CD14-positive monocyte (primary cell): ENCODE results near the gene LYRM4. TPM values are rescaled to one million over a fixed set of nuclear protein-coding genes. Genes with fewer than 3 reads are reported as not detected.
A peak's percentile ranks its signal among the peaks of the same experiment; 100 is the strongest.

Source experiments
- DNase-seq, 3 donors: peaks; one replicate each; pipeline ENCODE4 v3.0.0-alpha.2; 2011 to 2022
- H2AFZ ChIP-seq: 2 replicates; pipeline ENCODE4 v1.6.0; 2012; ENCODE audit warnings: mild to moderate bottlenecking, low read depth, low read length, inconsistent platforms; ENCODE audit not compliant: insufficient read depth, poor library complexity, severe bottlenecking
- H3K27ac ChIP-seq, 2 donors: 1 replicate in 1 of 2; 2 replicates in 1 of 2; pipeline ENCODE4 v1.5.1; 2012 to 2013; ENCODE audit warnings: low read length in 2 of 2, control low read depth in 1 of 2, inconsistent platforms in 1 of 2, low read depth in 1 of 2, mild to moderate bottlenecking in 1 of 2
- H3K27me3 ChIP-seq, 2 donors: one replicate each; pipeline versions ENCODE4 v1.6.0 to v1.6.1; 2011 to 2013; ENCODE audit warnings: low read length in 2 of 2; ENCODE audit not compliant: control insufficient read depth in 2 of 2, insufficient read depth in 2 of 2
- H3K36me3 ChIP-seq, 2 donors: replicated peaks in 1 of 2; 1 replicate in 1 of 2; 2 replicates in 1 of 2; pipeline versions ENCODE4 v1.5.1 to v1.6.1; 2012 to 2013; ENCODE audit warnings: low read length in 2 of 2, control low read depth in 1 of 2, inconsistent platforms in 1 of 2, mild to moderate bottlenecking in 1 of 2; ENCODE audit not compliant: insufficient read depth in 2 of 2, control insufficient read depth in 1 of 2
- H3K4me1 ChIP-seq, 2 donors: 1 replicate in 1 of 2; 2 replicates in 1 of 2; pipeline versions ENCODE4 v1.5.1 to v1.6.1; 2012 to 2013; ENCODE audit warnings: low read length in 2 of 2, control low read depth in 1 of 2, inconsistent platforms in 1 of 2, mild to moderate bottlenecking in 1 of 2, moderate library complexity in 1 of 2; ENCODE audit not compliant: insufficient read depth in 2 of 2, control insufficient read depth in 1 of 2
- H3K4me2 ChIP-seq: replicated peaks from 2 replicates; pipeline ENCODE3; 2012; ENCODE audit warnings: low read length, moderate library complexity, mild to moderate bottlenecking; ENCODE audit not compliant: poor library complexity, severe bottlenecking; ENCODE audit errors: extremely low read depth
- H3K4me3 ChIP-seq, 3 experiments: fragments of 200-600 bp in 1 of 3; sonication (generic) in 1 of 3; replicated peaks in 1 of 3; 1 replicate in 2 of 3; 2 replicates in 1 of 3; pipeline ENCODE4 v1.5.1; 2011 to 2013; ENCODE audit warnings: low read length in 3 of 3, mild to moderate bottlenecking in 3 of 3, control low read depth in 2 of 3, low read depth in 2 of 3, inconsistent platforms in 1 of 3, moderate library complexity in 1 of 3
- H3K79me2 ChIP-seq: 2 replicates; pipeline ENCODE4 v1.6.0; 2012; ENCODE audit warnings: mild to moderate bottlenecking, control low read depth, inconsistent platforms, low read length, moderate library complexity; ENCODE audit not compliant: insufficient read depth
- H3K9ac ChIP-seq: 2 replicates; pipeline ENCODE4 v1.6.0; 2017; ENCODE audit warnings: low read length, mild to moderate bottlenecking; ENCODE audit not compliant: insufficient read depth, poor library complexity, severe bottlenecking
- H3K9me3 ChIP-seq, 2 donors: replicated peaks in 1 of 2; 1 replicate in 1 of 2; 2 replicates in 1 of 2; pipeline versions ENCODE4 v1.5.1 to v1.6.1; 2012 to 2013; ENCODE audit warnings: low read length in 2 of 2, control low read depth in 1 of 2; ENCODE audit not compliant: control insufficient read depth in 1 of 2, insufficient read depth in 1 of 2
- H4K20me1 ChIP-seq: 2 replicates; pipeline ENCODE4 v1.6.0; 2012; ENCODE audit warnings: mild to moderate bottlenecking, low read length, control low read depth, moderate library complexity; ENCODE audit not compliant: insufficient read depth
- H3K27ac Mint-ChIP-seq, 7 donors: one replicate each; pipeline ENCODE4 v1.8.0; 2020; ENCODE audit warnings: mild to moderate bottlenecking in 7 of 7, mixed read lengths in 7 of 7, moderate library complexity in 6 of 7, inconsistent platforms in 2 of 7
- H3K27me3 Mint-ChIP-seq, 3 donors: one replicate each; pipeline ENCODE4 v1.8.0; 2021 to 2022; ENCODE audit warnings: low read depth in 3 of 3, mild to moderate bottlenecking in 3 of 3, mixed read lengths in 3 of 3, moderate library complexity in 3 of 3, inconsistent platforms in 1 of 3
- H3K36me3 Mint-ChIP-seq, 2 donors: one replicate each; pipeline ENCODE4 v1.8.0; 2020; ENCODE audit warnings: mixed read lengths in 2 of 2, inconsistent platforms in 1 of 2, mild to moderate bottlenecking in 1 of 2
- H3K4me1 Mint-ChIP-seq: one replicate; pipeline ENCODE4 v1.8.0; 2020; ENCODE audit warnings: mild to moderate bottlenecking, mixed read lengths
- H3K4me3 Mint-ChIP-seq, 2 donors: one replicate each; pipeline ENCODE4 v1.8.0; 2020; ENCODE audit warnings: mild to moderate bottlenecking in 2 of 2, mixed read lengths in 2 of 2, moderate library complexity in 1 of 2
- H3K9me3 Mint-ChIP-seq, 7 donors: one replicate each; pipeline ENCODE4 v1.8.0; 2020 to 2022; ENCODE audit warnings: mixed read lengths in 7 of 7, mild to moderate bottlenecking in 6 of 7, moderate library complexity in 6 of 7, inconsistent platforms in 2 of 7
- WGBS: methylation state at CpG from one replicate; pipeline ENCODE4 v1.1.5; 2013; ENCODE audit warnings: missing lambda C conversion rate; ENCODE audit not compliant: insufficient coverage; 5-methylcytosine and 5-hydroxymethylcytosine counted together
- intact Hi-C, 2 donors: fragments of 100-400 bp; cut with micrococcal nuclease; formaldehyde crosslinking; loops; one replicate each; pipeline versions ENCODE4 v1.15.0 to v1.15.1; 2023
- polyA plus RNA-seq, 3 donors: library from polyadenylated mRNA; depleted of rRNA in 1 of 3; unstranded in 2 of 3; stranded (reverse) in 1 of 3; fragments of 300-500 nt in 2 of 3; fragments of >200 nt in 1 of 3; fragmentation: Illumina TruSeq in 2 of 3; gene quantifications; 1 replicate in 2 of 3; 2 replicates in 1 of 3; pipeline ENCODE4 v1.2.3, GENCODE V29; 2012 to 2021
- TF ChIP-seq, protein P1 (sequence below): fragments of 200-600 bp; IDR thresholded peaks from one replicate; pipeline ENCODE4 v1.8.0; 2022; ENCODE audit warnings: antibody characterized with exemption, mild to moderate bottlenecking

The LYRM4 gene
- polyA plus RNA-seq, 3 donors: 13.7 to 19.6 (median 18.1) TPM

DNA sequence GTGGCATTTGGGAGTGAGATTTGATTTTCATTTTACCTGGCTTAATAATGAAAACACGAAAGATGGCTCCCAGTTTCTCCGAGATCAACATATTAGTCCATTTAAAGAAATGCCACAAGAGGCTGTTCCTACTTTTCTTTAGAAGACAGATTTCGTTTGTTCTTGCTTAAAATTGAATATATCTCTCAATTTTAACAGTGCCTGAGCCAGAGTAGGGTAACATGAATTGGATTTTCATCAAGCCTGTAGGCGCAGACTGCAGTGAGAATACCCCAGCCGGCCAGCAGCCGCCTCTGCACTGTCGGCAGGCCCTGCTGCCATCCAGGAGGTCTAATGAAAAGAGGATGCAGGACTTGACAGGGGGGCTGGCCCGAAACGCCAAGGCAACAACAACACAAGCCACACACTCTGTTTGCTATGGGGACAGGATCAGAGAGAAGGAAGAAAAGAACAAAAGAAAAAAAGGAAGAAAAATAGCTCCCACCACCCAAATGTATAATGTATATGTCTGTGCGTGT, 103.1 kb downstream of the LYRM4 start:
- no peaks in the 10 kb centered on the region for H3K4me1 ChIP-seq
- intact Hi-C loops: no loop called here
- no peak overlapping the region for H3K4me3 Mint-ChIP-seq
- no peak overlapping the region for H3K4me2 ChIP-seq
- TF ChIP-seq, protein P1, sequence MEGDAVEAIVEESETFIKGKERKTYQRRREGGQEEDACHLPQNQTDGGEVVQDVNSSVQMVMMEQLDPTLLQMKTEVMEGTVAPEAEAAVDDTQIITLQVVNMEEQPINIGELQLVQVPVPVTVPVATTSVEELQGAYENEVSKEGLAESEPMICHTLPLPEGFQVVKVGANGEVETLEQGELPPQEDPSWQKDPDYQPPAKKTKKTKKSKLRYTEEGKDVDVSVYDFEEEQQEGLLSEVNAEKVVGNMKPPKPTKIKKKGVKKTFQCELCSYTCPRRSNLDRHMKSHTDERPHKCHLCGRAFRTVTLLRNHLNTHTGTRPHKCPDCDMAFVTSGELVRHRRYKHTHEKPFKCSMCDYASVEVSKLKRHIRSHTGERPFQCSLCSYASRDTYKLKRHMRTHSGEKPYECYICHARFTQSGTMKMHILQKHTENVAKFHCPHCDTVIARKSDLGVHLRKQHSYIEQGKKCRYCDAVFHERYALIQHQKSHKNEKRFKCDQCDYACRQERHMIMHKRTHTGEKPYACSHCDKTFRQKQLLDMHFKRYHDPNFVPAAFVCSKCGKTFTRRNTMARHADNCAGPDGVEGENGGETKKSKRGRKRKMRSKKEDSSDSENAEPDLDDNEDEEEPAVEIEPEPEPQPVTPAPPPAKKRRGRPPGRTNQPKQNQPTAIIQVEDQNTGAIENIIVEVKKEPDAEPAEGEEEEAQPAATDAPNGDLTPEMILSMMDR: no peak
- H3K9me3 ChIP-seq: no peaks in the 10 kb centered on the region
- no peaks in the 10 kb centered on the region for H4K20me1 ChIP-seq
- peaks cover 0 to 2% (median 0%) of the 10 kb centered on the region in 7 donors for H3K9me3 Mint-ChIP-seq
- H3K27me3 Mint-ChIP-seq: peaks cover 0 to 2% (median 0%) of the 10 kb centered on the region in 3 donors
- WGBS: no CpG with 5 or more reads among the region's 10 CpGs
- no peaks in the 10 kb centered on the region for H3K36me3 Mint-ChIP-seq
- peaks cover 14% of the 10 kb centered on the region for H3K4me1 Mint-ChIP-seq
- no peak overlapping the region for H2AFZ ChIP-seq
- H3K27ac ChIP-seq: no peak overlapping the region
- no peak overlapping the region for H3K9ac ChIP-seq
- H3K79me2 ChIP-seq: no peaks in the 10 kb centered on the region
- H3K4me3 ChIP-seq: no peak overlapping the region
- no peaks in the 10 kb centered on the region for H3K36me3 ChIP-seq
- no peak for DNase-seq
- no peaks in the 10 kb centered on the region for H3K27me3 ChIP-seq
- peak overlapping the region in 1 of 7 donors; percentile 68 for H3K27ac Mint-ChIP-seq

DNA sequence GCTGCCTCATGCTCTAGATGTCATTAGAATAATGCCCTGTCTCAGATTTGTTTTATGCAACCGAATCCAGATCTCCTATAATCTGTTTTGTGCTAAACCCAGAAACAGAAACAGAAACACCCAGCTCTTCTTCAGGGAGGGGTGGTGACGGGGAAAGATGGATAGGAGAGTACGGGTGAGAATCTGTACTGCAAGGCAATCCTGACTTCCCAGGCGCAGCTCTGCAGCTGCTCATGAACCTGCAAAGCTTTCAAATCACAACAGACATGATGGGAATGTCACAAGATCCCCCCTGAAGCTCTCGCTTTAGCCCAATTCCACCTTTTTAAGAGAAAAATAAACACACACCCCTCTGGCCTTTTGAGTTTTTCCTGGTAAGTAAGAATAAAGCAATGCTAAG, 104.1 kb downstream of the LYRM4 start:
- Histone ChIP-seq H3K27me3 (no peaks in the 10 kb centered on the region), H3K79me2 (no peaks in the 10 kb centered on the region), H3K4me3 (no peak overlapping the region), H3K36me3 (no peaks in the 10 kb centered on the region), H4K20me1 (no peaks in the 10 kb centered on the region), H3K9ac (no peak overlapping the region), H3K27ac (no peak overlapping the region), H3K4me1 (no peaks in the 10 kb centered on the region), H3K9me3 (no peaks in the 10 kb centered on the region), H3K4me2 (no peak overlapping the region), H2AFZ (no peak overlapping the region)
- TF ChIP-seq, protein P1: no peak
- Mint-ChIP-seq H3K4me3 (no peak overlapping the region), H3K27me3 (no peaks in the 10 kb centered on the region), H3K27ac (peak overlapping the region in 1 of 7 donors; percentile 41), H3K4me1 (peaks cover 15% of the 10 kb centered on the region), H3K36me3 (no peaks in the 10 kb centered on the region), H3K9me3 (peaks cover 0 to 2% (median 0%) of the 10 kb centered on the region in 7 donors)
- 100% methylated on average over 1 of the region's 5 CpGs for WGBS
- intact Hi-C loops: no loop called here
- DNase-seq: no peak
